HepG2 (cell line): Measurements from ENCODE around the gene CPSF7.

Source experiments
- CTCF ChIP-seq: sonication (generic); formaldehyde crosslinking; IDR thresholded peaks from 2 replicates; pipeline ENCODE4 v1.5.0; 2020; ENCODE audit warnings: mild to moderate bottlenecking, missing genetic modification reagents, moderate library complexity
- HHEX ChIP-seq: IDR thresholded peaks from 2 replicates; pipeline ENCODE4 v1.6.1; 2016; ENCODE audit warnings: control low read depth
- SKIL ChIP-seq: sonication (generic); formaldehyde crosslinking; IDR thresholded peaks from 2 replicates; pipeline ENCODE4 v1.8.0; 2022; ENCODE audit warnings: missing genetic modification reagents, mild to moderate bottlenecking, moderate library complexity, borderline replicate concordance
- ZNF136 ChIP-seq: sonication (generic); formaldehyde crosslinking; IDR thresholded peaks from 2 replicates; pipeline ENCODE4 v1.8.1; 2022; ENCODE audit warnings: low read depth, mild to moderate bottlenecking, moderate library complexity, missing genetic modification reagents
- ZNF790 ChIP-seq: sonication (generic); formaldehyde crosslinking; IDR thresholded peaks from 2 replicates; pipeline ENCODE4 v1.8.0; 2022; ENCODE audit warnings: missing genetic modification reagents, mild to moderate bottlenecking, borderline replicate concordance

- TF ChIP-seq CTCF (CRISPR knock-in tag) = peak; percentile 57
- no peak for TF ChIP-seq ZNF136
- TF ChIP-seq SKIL (CRISPR knock-in tag) = no peak
- TF ChIP-seq HHEX (CRISPR knock-in tag) = no peak
- no peak for TF ChIP-seq ZNF790 (CRISPR knock-in tag)
Observed at GRCh38 chr11:61392981-61393595, 36.7 kb downstream of the CPSF7 start.
